Stimulated activated naive CD4-positive, alpha-beta T cell treated with Interleukin-2 at 50 U/mL for 16 hours (primary cell): ENCODE data around the gene DMGDH.

Experiments used
- DNase-seq: peaks from one replicate; lab custom pipeline; 2025; lab: John Stamatoyannopoulos, UW

DMGDH gene

GRCh38 chr5:79069488-79070349 lies at the start of gene DMGDH, which contains the start of gene BHMT2:
Gene DMGDH (minus strand): TSS chr5:79069674. CDS start chr5:79069620, 54 bp downstream.
Gene BHMT2 (plus strand): TSS chr5:79069767. CDS start chr5:79069783, 16 bp downstream.
- no peak for DNase-seq

GRCh38 chr5:79112703-79113058 lies 43.2 kb upstream of the DMGDH start:
- DNase-seq, result no peak

GRCh38 chr5:79111960-79112702 lies 42.7 kb upstream of the DMGDH start:
- DNase-seq, result no peak

GRCh38 chr5:79111387-79111959 lies 42.0 kb upstream of the DMGDH start, which contains the start of gene BHMT:
Gene BHMT (plus strand): TSS chr5:79111809. CDS start chr5:79111886, 77 bp downstream.
- no peak for DNase-seq

GRCh38 chr5:79109527-79110492 lies 40.3 kb upstream of the DMGDH start:
- no peak for DNase-seq

GRCh38 chr5:79108792-79109191 lies 39.3 kb upstream of the DMGDH start:
- DNase-seq, result no peak

- no peak for DNase-seq
These were observed 38.6 kb upstream of the DMGDH start for GRCh38 chr5:79108086-79108485.

- DNase-seq, result no peak
These were observed 37.7 kb upstream of the DMGDH start for GRCh38 chr5:79107020-79107796.

- no peak for DNase-seq
These were observed 36.4 kb upstream of the DMGDH start for GRCh38 chr5:79105868-79106267.

GRCh38 chr5:79093762-79094161 lies 24.3 kb upstream of the DMGDH start:
- no peak for DNase-seq

GRCh38 chr5:79091064-79091463 lies 21.6 kb upstream of the DMGDH start:
- no peak for DNase-seq

- DNase-seq, result no peak
These were observed 19.0 kb upstream of the DMGDH start for GRCh38 chr5:79088507-79088906.

GRCh38 chr5:79086116-79086515 lies 16.6 kb upstream of the DMGDH start:
- no peak for DNase-seq

- no peak for DNase-seq
These were observed 12.3 kb upstream of the DMGDH start for GRCh38 chr5:79081779-79082178.

GRCh38 chr5:79080804-79081203 lies 11.3 kb upstream of the DMGDH start:
- no peak for DNase-seq

GRCh38 chr5:79077680-79078365 lies 8.3 kb upstream of the DMGDH start:
- DNase-seq, result no peak

GRCh38 chr5:79076819-79077218 lies 7.3 kb upstream of the DMGDH start:
- no peak for DNase-seq

- no peak for DNase-seq
These were observed 6.4 kb upstream of the DMGDH start for GRCh38 chr5:79075646-79076426.

GRCh38 chr5:79074641-79075040 lies 5.2 kb upstream of the DMGDH start:
- no peak for DNase-seq

GRCh38 chr5:79070350-79070667 lies 835 bp upstream of the DMGDH start:
- DNase-seq, result no peak
